ENCODE data around the gene SRF. TPM values are rescaled to one million over a fixed set of nuclear protein-coding genes. Genes with fewer than 3 reads are reported as not detected.

SRF gene
- total RNA-seq, 4 donors from 2014 or later: 23.1 to 29.7 (median 26.4) TPM

DNA sequence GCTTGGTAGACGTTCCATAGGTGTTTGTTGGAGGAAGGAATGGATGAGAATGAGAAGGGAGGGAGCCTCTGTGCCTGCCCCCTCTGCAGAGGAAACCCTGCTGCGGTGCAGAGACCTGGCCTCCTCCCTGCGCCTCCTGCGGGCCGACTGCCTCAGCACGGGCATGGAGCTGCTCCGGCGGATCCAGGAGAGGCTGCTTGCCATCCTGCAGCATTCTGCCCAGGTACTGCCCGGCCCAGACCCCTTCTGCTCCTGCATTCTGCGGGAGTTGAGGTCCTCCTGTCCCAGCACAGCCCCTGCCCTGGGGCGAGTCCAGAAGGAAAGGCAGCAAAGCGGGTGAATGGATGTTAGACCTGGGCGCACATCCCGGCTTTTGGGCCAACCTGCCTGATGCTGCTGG, 52.1 kb downstream of the SRF start:
- TF ChIP-seq CTCF (IDR thresholded peaks at IDR 0.05) (no peak), POLR2A (IDR thresholded peaks at IDR 0.05) (no peak)
- Histone ChIP-seq H3K27me3 (no peaks in the 10 kb centered on the region), H3K36me3 (peaks cover 0 to 43% (median 0%) of the 10 kb centered on the region in 3 donors), H3K4me3 (no peak overlapping the region), H3K4me1 (peaks cover 0 to 19% (median 4%) of the 10 kb centered on the region in 4 donors), H3K9me3 (no peaks in the 10 kb centered on the region), H3K27ac (peak overlapping the region in 1 of 4 donors; percentile 76)
- DNase-seq: peak in 1 of 3 donors; percentile 38

DNA sequence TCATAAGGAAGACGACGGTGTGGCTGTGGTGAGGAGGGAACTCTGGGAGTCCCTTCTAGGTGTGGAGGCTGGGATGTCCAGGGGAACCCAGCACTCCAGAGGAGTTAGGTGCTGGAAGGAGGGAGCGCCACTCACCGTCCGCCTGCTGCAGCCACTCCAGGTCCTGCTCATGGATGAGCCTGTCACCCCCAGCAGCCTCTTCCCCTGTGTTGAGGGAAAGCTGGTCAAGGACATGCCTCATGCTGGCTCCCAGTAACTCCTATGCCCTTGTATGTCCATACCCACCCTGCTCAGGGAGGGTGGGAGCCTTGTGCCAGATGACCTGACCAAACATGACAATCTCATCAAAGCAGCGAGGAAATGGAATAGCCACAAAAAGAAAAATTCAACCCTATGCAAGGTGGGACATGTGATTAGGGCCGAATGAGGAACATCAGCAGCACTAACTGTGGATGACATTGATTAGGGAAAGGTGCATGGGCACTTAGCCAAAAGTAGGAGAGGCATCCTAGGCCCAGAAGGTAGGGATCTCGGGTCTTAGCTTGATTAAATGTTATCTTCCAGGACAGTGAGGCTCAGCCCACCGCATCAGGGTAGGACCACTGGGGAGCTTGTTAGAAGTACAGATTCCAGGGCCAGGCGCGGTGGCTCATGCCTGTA, 55.3 kb downstream of the SRF start:
- no peaks in the 10 kb centered on the region for H3K27me3 ChIP-seq
- H3K36me3 ChIP-seq: peaks cover 0 to 31% (median 0%) of the 10 kb centered on the region in 3 donors
- peaks cover 0 to 28% (median 6%) of the 10 kb centered on the region in 4 donors for H3K4me1 ChIP-seq
- H3K4me3 ChIP-seq: no peak overlapping the region
- no peaks in the 10 kb centered on the region for H3K9me3 ChIP-seq
- TF ChIP-seq CTCF (IDR thresholded peaks at IDR 0.05) (no peak), POLR2A (IDR thresholded peaks at IDR 0.05) (no peak)
- H3K27ac ChIP-seq: no peak overlapping the region
- DNase-seq: peak in 2 of 3 donors; percentile 29 to 37

DNA sequence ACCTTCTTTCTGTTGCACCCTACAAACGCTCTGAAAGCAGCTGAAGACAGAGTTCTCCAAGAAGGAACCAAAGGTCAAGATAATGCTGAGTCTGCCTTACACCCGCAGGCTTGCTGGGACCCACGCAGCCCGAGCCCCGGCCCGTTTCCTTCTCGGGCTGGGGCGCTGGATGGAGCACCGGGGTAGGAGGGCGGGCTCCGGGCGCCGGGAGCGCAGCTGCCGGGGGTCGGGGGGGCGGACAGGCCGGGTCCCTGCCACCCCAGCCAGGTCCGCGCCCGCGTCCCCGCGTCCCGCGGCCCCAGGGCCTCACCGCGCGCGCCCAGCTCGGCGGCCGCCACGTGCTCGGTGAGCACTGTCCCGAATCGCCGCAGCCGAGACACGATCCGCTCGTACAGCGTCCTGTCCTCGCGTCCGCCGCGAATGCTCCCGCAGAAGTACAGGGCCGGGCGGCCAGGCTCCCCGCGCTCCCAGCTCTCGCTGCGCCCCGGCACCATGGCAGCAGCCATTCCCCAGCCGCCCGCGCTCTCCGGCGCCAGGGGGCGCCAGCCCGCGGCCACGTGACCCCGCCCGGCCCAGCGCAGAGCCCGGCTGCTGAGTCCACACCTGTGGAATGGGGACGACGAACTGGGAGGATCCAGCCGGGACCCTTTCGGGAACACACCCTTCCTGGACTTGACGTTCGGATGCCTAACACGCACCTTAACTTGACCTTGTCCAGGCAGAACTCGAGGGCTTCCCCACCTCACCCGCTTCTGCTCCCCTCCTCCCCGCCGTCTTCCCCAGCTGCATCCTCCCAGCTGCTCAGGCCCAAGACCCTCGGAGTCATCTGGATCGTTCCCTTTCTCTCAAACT, 58.1 kb downstream of the SRF start, which contains the start of gene DNPH1:
TSS of gene DNPH1 (minus strand) at position 531 of the 852 bp plus-strand sequence. CDS start at position 506, 25 bp downstream.
- TF ChIP-seq CTCF (IDR thresholded peaks at IDR 0.05) (peak; percentile 92 to 98 (median 95)), POLR2A (IDR thresholded peaks at IDR 0.05) (peak; percentile 28 to 53)
- DNase-seq: peak; percentile 71 to 89 (median 89)
- no peaks in the 10 kb centered on the region for H3K27me3 ChIP-seq
- peaks cover 0 to 23% (median 4%) of the 10 kb centered on the region in 4 donors for H3K4me1 ChIP-seq
- H3K9me3 ChIP-seq: no peaks in the 10 kb centered on the region
- H3K36me3 ChIP-seq: peaks cover 0 to 9% (median 0%) of the 10 kb centered on the region in 3 donors
- peak within 1 kb of the TSS; percentile 62 to 88 (median 78) for H3K27ac ChIP-seq
- H3K4me3 ChIP-seq: peak within 1 kb of the TSS; percentile 68 to 98 (median 82)

- Histone ChIP-seq H3K27ac (peak overlapping the region in 2 of 4 donors; percentile 62 to 86), H3K4me1 (peaks cover 0 to 15% (median 3%) of the 10 kb centered on the region in 4 donors), H3K4me3 (peak overlapping the region in 3 of 4 donors; percentile 68 to 98 (median 92))
Measured at GRCh38 chr6:43229803-43230620, 58.9 kb downstream of the SRF start.

More at GRCh38 chr6:43229803-43230620, 58.9 kb downstream of the SRF start:
- no peaks in the 10 kb centered on the region for H3K9me3 ChIP-seq
- peaks cover 0 to 7% (median 0%) of the 10 kb centered on the region in 3 donors for H3K36me3 ChIP-seq
- no peaks in the 10 kb centered on the region for H3K27me3 ChIP-seq
- TF ChIP-seq POLR2A (IDR thresholded peaks at IDR 0.05) (no peak), CTCF (IDR thresholded peaks at IDR 0.05) (no peak)
- DNase-seq: peak in 1 of 3 donors; percentile 18
